Lower lobe of right lung (tissue), 2 donors: ENCODE data around the gene OSBPL9. TPM values are rescaled to one million over a fixed set of nuclear protein-coding genes. Genes with fewer than 3 reads are reported as not detected.

Experiments used
- ATAC-seq, 2 donors: fragments of 200-7000 bp; cut with Tn5 transposase; one replicate each; pipeline ENCODE4 v1.9.1; 2020 to 2022; ENCODE audit warnings: mild to moderate bottlenecking in 2 of 2, moderate library complexity in 2 of 2
- DNase-seq: peaks from one replicate; pipeline ENCODE4 v3.0.0-alpha.2; 2020
- H3K27ac ChIP-seq: fragments of 200-600 bp; one replicate; pipeline ENCODE4 v1.8.0; 2022
- H3K27me3 ChIP-seq: fragments of 200-600 bp; one replicate; pipeline ENCODE4 v1.8.0; 2022; ENCODE audit warnings: low read depth
- H3K36me3 ChIP-seq: fragments of 200-600 bp; one replicate; pipeline ENCODE4 v1.8.0; 2022; ENCODE audit warnings: mild to moderate bottlenecking
- H3K4me1 ChIP-seq: fragments of 200-600 bp; one replicate; pipeline ENCODE4 v1.8.0; 2022
- H3K4me3 ChIP-seq: fragments of 200-600 bp; one replicate; pipeline ENCODE4 v1.8.0; 2022; ENCODE audit warnings: mild to moderate bottlenecking
- H3K9me3 ChIP-seq: fragments of 200-600 bp; one replicate; pipeline ENCODE4 v1.8.0; 2022
- intact Hi-C: fragments of 100-400 bp; cut with DNase I; formaldehyde crosslinking; loops from one replicate; pipeline ENCODE4 v1.11.0; 2022
- total RNA-seq: library from RNA; stranded (reverse); fragmentation: NEBNext Ultra II Directional; extraction: Animal tissue kit (Norgen Biotek cat#: 25700); gene quantifications from one replicate; pipeline ENCODE4 v1.2.1, GENCODE V29; 2021
- TF ChIP-seq, protein P1 (sequence below): fragments of 200-600 bp; IDR thresholded peaks from one replicate; pipeline ENCODE4 v1.8.0; 2022; ENCODE audit warnings: antibody characterized with exemption, mild to moderate bottlenecking
- donor health status: DM: no; HTN: yes; CAD: no; lungs with severe emphysema.

OSBPL9 gene
- total RNA-seq, 1 donor from 2014 or later, result 65.4 TPM

GRCh38 chr1:51576923-51577322, 40.0 kb upstream of the OSBPL9 start:
- ATAC-seq (peak in 1 of 2 donors; percentile 49), DNase-seq (no peak)
- H3K27me3 ChIP-seq, result no peaks in the 10 kb centered on the region
- no peak overlapping the region for H3K4me3 ChIP-seq
- H3K36me3 ChIP-seq, result no peaks in the 10 kb centered on the region
- no peak overlapping the region for H3K27ac ChIP-seq
- TF ChIP-seq, protein P1, sequence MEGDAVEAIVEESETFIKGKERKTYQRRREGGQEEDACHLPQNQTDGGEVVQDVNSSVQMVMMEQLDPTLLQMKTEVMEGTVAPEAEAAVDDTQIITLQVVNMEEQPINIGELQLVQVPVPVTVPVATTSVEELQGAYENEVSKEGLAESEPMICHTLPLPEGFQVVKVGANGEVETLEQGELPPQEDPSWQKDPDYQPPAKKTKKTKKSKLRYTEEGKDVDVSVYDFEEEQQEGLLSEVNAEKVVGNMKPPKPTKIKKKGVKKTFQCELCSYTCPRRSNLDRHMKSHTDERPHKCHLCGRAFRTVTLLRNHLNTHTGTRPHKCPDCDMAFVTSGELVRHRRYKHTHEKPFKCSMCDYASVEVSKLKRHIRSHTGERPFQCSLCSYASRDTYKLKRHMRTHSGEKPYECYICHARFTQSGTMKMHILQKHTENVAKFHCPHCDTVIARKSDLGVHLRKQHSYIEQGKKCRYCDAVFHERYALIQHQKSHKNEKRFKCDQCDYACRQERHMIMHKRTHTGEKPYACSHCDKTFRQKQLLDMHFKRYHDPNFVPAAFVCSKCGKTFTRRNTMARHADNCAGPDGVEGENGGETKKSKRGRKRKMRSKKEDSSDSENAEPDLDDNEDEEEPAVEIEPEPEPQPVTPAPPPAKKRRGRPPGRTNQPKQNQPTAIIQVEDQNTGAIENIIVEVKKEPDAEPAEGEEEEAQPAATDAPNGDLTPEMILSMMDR, result no peak
- no peaks in the 10 kb centered on the region for H3K9me3 ChIP-seq
- intact Hi-C loops, result no loop called here
- peaks cover 8% of the 10 kb centered on the region for H3K4me1 ChIP-seq

GRCh38 chr1:51578383-51579109, 38.3 kb upstream of the OSBPL9 start:
- Histone ChIP-seq H3K36me3 (no peaks in the 10 kb centered on the region), H3K4me1 (peaks cover 8% of the 10 kb centered on the region), H3K9me3 (no peaks in the 10 kb centered on the region), H3K27me3 (no peaks in the 10 kb centered on the region), H3K27ac (peak overlapping the region; percentile 53), H3K4me3 (no peak overlapping the region)
- ATAC-seq (peak; percentile 48 to 75), DNase-seq (no peak)
- intact Hi-C loops, result no loop called here
- TF ChIP-seq, protein P1, result no peak

- Histone ChIP-seq H3K27me3 (no peaks in the 10 kb centered on the region), H3K9me3 (no peaks in the 10 kb centered on the region), H3K36me3 (no peaks in the 10 kb centered on the region), H3K4me1 (no peaks in the 10 kb centered on the region), H3K4me3 (no peak overlapping the region), H3K27ac (no peak overlapping the region)
- TF ChIP-seq, protein P1, result no peak
- no peak for DNase-seq
- no peak for ATAC-seq
- intact Hi-C loops, result no loop called here
Observed at GRCh38 chr1:51581238-51581637, 35.7 kb upstream of the OSBPL9 start.

DNA sequence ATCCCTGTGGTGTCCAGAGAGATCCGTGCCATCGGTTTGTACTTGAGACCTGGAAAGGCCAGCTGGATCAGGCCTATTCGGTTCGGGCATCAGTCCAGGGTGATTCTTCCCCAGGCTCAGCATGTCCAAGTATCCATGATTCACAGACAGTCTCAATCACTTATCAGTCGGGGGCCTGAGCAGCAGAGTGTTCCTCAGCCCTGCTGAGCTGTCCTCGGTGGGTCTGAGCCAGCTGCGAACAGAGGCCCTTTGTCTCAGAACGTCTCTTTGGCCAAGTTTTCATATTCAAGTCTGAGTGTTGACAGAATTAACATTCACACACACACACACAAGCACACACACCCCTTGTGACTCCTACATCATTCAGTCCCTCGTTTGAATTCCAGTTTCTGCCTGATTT, 33.4 kb upstream of the OSBPL9 start:
- Histone ChIP-seq H3K27me3 (no peaks in the 10 kb centered on the region), H3K9me3 (no peaks in the 10 kb centered on the region), H3K4me3 (no peak overlapping the region), H3K4me1 (no peaks in the 10 kb centered on the region), H3K36me3 (no peaks in the 10 kb centered on the region), H3K27ac (no peak overlapping the region)
- ATAC-seq (peak; percentile 76 to 91), DNase-seq (peak; percentile 46)
- intact Hi-C loops, result no loop called here
- TF ChIP-seq, protein P1, result no peak

DNA sequence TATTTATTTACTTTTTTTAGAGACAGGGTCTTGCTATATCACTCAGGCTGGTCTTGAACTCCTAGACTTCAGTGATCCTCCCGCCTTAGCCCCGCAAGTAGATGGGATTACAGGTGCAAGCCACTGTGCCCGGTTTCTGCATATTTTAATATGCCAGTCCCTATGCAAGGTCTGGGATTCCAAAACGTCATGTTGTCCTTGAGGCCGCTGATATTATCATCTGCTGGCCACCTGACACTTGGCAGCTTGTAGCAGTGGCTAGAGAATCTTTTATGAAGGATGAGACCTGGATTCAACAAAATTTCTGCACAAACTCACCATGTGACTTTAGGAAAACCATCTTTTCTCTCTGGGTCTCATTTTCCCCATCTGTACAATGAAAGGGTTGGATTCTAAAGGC, 32.9 kb upstream of the OSBPL9 start:
- TF ChIP-seq, protein P1, result no peak
- no peaks in the 10 kb centered on the region for H3K36me3 ChIP-seq
- ATAC-seq (no peak), DNase-seq (no peak)
- no peaks in the 10 kb centered on the region for H3K4me1 ChIP-seq
- no peaks in the 10 kb centered on the region for H3K9me3 ChIP-seq
- intact Hi-C loops, result no loop called here
- no peak overlapping the region for H3K4me3 ChIP-seq
- no peak overlapping the region for H3K27ac ChIP-seq
- no peaks in the 10 kb centered on the region for H3K27me3 ChIP-seq
